GM12878 (cell line): Measurements from ENCODE around the gene B3GALT6. TPM values are rescaled to one million over a fixed set of nuclear protein-coding genes. Genes with fewer than 3 reads are reported as not detected.

ENCODE experiments used
- ATAC-seq: fragments of 200-7000 bp; cut with Tn5 transposase; 3 replicates; pipeline ENCODE4 v1.9.1; 2020; ENCODE audit warnings: mild to moderate bottlenecking, moderate library complexity
- BruUV-seq: library from RNA; stranded (reverse); fragments of 400-500 nt; replicated peaks from 2 replicates; lab custom pipeline; 2021; lab: Mats Ljungman, UMichigan
- CTCF ChIA-PET: fragments of 300-600 bp; sonication (Branson Sonifier 250); formaldehyde crosslinking; extraction: SDS; loops from one replicate; lab custom pipeline; 2021; ENCODE audit warnings: inconsistent platforms; lab: Yijun Ruan, JAX
- POLR2A ChIA-PET: fragments of 350-600 bp; formaldehyde crosslinking; extraction: SDS; loops from one replicate; lab custom pipeline; 2021; ENCODE audit warnings: inconsistent platforms; lab: Charles Lee
- RAD21 ChIA-PET: fragments of 300-600 bp; sonication (Branson Sonifier 250); formaldehyde crosslinking; loops from one replicate; lab custom pipeline; 2023; ENCODE audit warnings: antibody characterized with exemption; ENCODE audit not compliant: unreplicated experiment; lab: Charles Lee
- SMC1A ChIA-PET: fragments of 300-600 bp; sonication (Branson Sonifier 250); formaldehyde crosslinking; loops from one replicate; lab custom pipeline; 2023; ENCODE audit not compliant: unreplicated experiment, uncharacterized antibody; lab: Charles Lee
- DNase-seq: peaks from one replicate; pipeline ENCODE4 v3.0.0-alpha.2; 2011; ENCODE audit warnings: low read depth, low spot score
- FAIRE-seq: peaks from 3 replicates; lab custom pipeline; 2011; peaks lifted over from hg19 to GRCh38; lab: Jason Lieb, UNC
- H2AFZ ChIP-seq: 2 replicates; pipeline ENCODE4 v1.6.0; 2011; ENCODE audit warnings: low read depth, low read length, control low read depth; ENCODE audit not compliant: control insufficient read depth
- H3K27ac ChIP-seq: 2 replicates; pipeline ENCODE4 v1.5.1; 2011; ENCODE audit warnings: control low read depth; ENCODE audit not compliant: control insufficient read depth, insufficient read depth
- H3K27me3 ChIP-seq, 2 experiments: replicated peaks in 1 of 2; 2 replicates each; pipeline versions ENCODE4 v1.6.0 to v1.6.1; 2011; ENCODE audit warnings: low read length in 1 of 2; ENCODE audit not compliant: control insufficient read depth in 2 of 2, insufficient read depth in 2 of 2
- H3K36me3 ChIP-seq, 2 experiments: 2 replicates each; pipeline ENCODE4 v1.5.1; 2011; ENCODE audit warnings: low read length in 1 of 2; ENCODE audit not compliant: control insufficient read depth in 2 of 2, insufficient read depth in 2 of 2
- H3K4me1 ChIP-seq: 2 replicates; pipeline ENCODE4 v1.6.1; 2011; ENCODE audit warnings: mild to moderate bottlenecking, low read length, moderate library complexity, mixed read lengths; ENCODE audit not compliant: control insufficient read depth, insufficient read depth
- H3K4me2 ChIP-seq: 2 replicates; pipeline ENCODE4 v1.6.0; 2011; ENCODE audit warnings: control low read depth; ENCODE audit not compliant: control insufficient read depth, insufficient read depth
- H3K4me3 ChIP-seq: fragments of 200-600 bp; sonication (generic); 2 replicates; pipeline ENCODE4 v1.5.1; 2016
- H3K79me2 ChIP-seq: 2 replicates; pipeline ENCODE4 v1.6.0; 2011; ENCODE audit warnings: low read length; ENCODE audit not compliant: control insufficient read depth, insufficient read depth
- H3K9ac ChIP-seq: 2 replicates; pipeline ENCODE4 v1.8.0; 2011; ENCODE audit warnings: low read length, control low read depth, mixed read lengths; ENCODE audit not compliant: control insufficient read depth, insufficient read depth
- H3K9me3 ChIP-seq: replicated peaks from 3 replicates; pipeline ENCODE4 v1.5.1; 2011; ENCODE audit warnings: mild to moderate bottlenecking, low read length; ENCODE audit not compliant: control insufficient read depth, insufficient read depth
- H4K20me1 ChIP-seq: 2 replicates; pipeline ENCODE4 v1.6.0; 2011; ENCODE audit not compliant: control insufficient read depth, insufficient read depth
- CBX3 ChIP-seq: fragments of 200-600 bp; sonication (generic); IDR thresholded peaks from 2 replicates; pipeline ENCODE4 v1.6.1; 2016; ENCODE audit warnings: low read depth, borderline replicate concordance
- CTCF ChIP-seq, 3 experiments: IDR thresholded peaks in 2 of 3; conservative IDR thresholded peaks in 1 of 3; 2 replicates each; pipeline ENCODE4 v1.5.1; 2011; ENCODE audit warnings: low read depth in 3 of 3, low read length in 3 of 3, mild to moderate bottlenecking in 3 of 3, control low read depth in 2 of 3, moderate library complexity in 2 of 3, inconsistent platforms in 1 of 3, mixed read lengths in 1 of 3; ENCODE audit not compliant: control insufficient read depth in 2 of 3, insufficient read depth in 1 of 3; ENCODE audit errors: extremely low read depth in 1 of 3
- E2F8 ChIP-seq: fragments of 450-650 bp; IDR thresholded peaks from 2 replicates; pipeline ENCODE4 v1.6.1; 2018; ENCODE audit warnings: mild to moderate bottlenecking, low read depth, moderate library complexity; ENCODE audit not compliant: partially characterized antibody
- IRF3 ChIP-seq: fragments of 450-650 bp; IDR thresholded peaks from 2 replicates; pipeline ENCODE4 v1.6.1; 2014; ENCODE audit warnings: mild to moderate bottlenecking
- NBN ChIP-seq: fragments of 450-650 bp; IDR thresholded peaks from 2 replicates; pipeline ENCODE4 v1.6.1; 2016
- NRF1 ChIP-seq: conservative IDR thresholded peaks from 2 replicates; pipeline ENCODE4 v1.6.1; 2011; ENCODE audit warnings: mild to moderate bottlenecking, low read depth, low read length, improper control_type of control experiment
- PAX5 ChIP-seq: IDR thresholded peaks from 2 replicates; pipeline ENCODE4 v1.6.1; 2011; ENCODE audit warnings: low read depth, low read length, borderline replicate concordance
- PKNOX1 ChIP-seq: fragments of 450-650 bp; IDR thresholded peaks from 2 replicates; pipeline ENCODE4 v1.6.1; 2016; ENCODE audit warnings: mild to moderate bottlenecking
- RELB ChIP-seq: fragments of 450-650 bp; IDR thresholded peaks from 2 replicates; pipeline ENCODE4 v1.6.1; 2017; ENCODE audit warnings: low read depth, mild to moderate bottlenecking, moderate library complexity
- SIX5 ChIP-seq: IDR thresholded peaks from 2 replicates; pipeline ENCODE4 v1.6.1; 2011; ENCODE audit warnings: mild to moderate bottlenecking, low read depth, low read length, moderate library complexity; ENCODE audit not compliant: severe bottlenecking
- SREBF2 ChIP-seq: IDR thresholded peaks from 2 replicates; pipeline ENCODE4 v1.6.1; 2012; ENCODE audit warnings: mild to moderate bottlenecking, low read length
- SUPT20H ChIP-seq: IDR thresholded peaks from 2 replicates; pipeline ENCODE4 v1.6.1; 2011; ENCODE audit warnings: low read depth, mild to moderate bottlenecking, low read length, moderate library complexity, borderline replicate concordance; ENCODE audit not compliant: control insufficient read depth
- TARDBP ChIP-seq: IDR thresholded peaks from 2 replicates; pipeline ENCODE4 v1.6.1; 2016; ENCODE audit warnings: borderline replicate concordance
- YBX1 ChIP-seq: fragments of 450-650 bp; IDR thresholded peaks from 2 replicates; pipeline ENCODE4 v1.6.1; 2016; ENCODE audit warnings: antibody characterized with exemption
- ZBED1 ChIP-seq: IDR thresholded peaks from 2 replicates; pipeline ENCODE4 v1.6.1; 2016; ENCODE audit warnings: borderline replicate concordance
- ZNF274 ChIP-seq: IDR thresholded peaks from one replicate; pipeline ENCODE4 v1.8.0; 2011; ENCODE audit not compliant: insufficient read length, insufficient read depth
- ZNF622 ChIP-seq: fragments of 450-650 bp; IDR thresholded peaks from 2 replicates; pipeline ENCODE4 v1.6.1; 2017; ENCODE audit warnings: mild to moderate bottlenecking, inconsistent platforms
- ZSCAN29 ChIP-seq: fragments of 450-650 bp; IDR thresholded peaks from 2 replicates; pipeline ENCODE4 v1.6.1; 2017; ENCODE audit warnings: mild to moderate bottlenecking, moderate library complexity
- WGBS: methylation state at CpG from one replicate; pipeline ENCODE4 v1.1.6; 2016; ENCODE audit warnings: low lambda C conversion rate; ENCODE audit not compliant: insufficient replicate concordance, insufficient coverage; ENCODE audit errors: missing lambda C conversion rate; 5-methylcytosine and 5-hydroxymethylcytosine counted together
- in situ Hi-C: fragments of 300-500 bp; cut with MboI; formaldehyde crosslinking; loops from 9 replicates; pipeline ENCODE4 v1.14.3; 2018; ENCODE audit warnings: mixed read lengths
- intact Hi-C: fragments of 100-400 bp; cut with micrococcal nuclease; formaldehyde crosslinking; loops from one replicate; pipeline ENCODE4 v1.14.2; 2022; ENCODE audit not compliant: unreplicated experiment
- polyA plus RNA-seq, 11 experiments: library from polyadenylated mRNA; depleted of rRNA in 4 of 11; unstranded in 6 of 11; stranded (reverse) in 5 of 11; fragments of >200 nt; fragmentation: Nextera tagmentation in 4 of 11; fragmentation: Illumina TruSeq in 1 of 11; extraction: Ambion mirVana in 4 of 11; extraction: Trizol in 1 of 11; gene quantifications; 1 replicate in 1 of 11; 2 replicates in 10 of 11; pipeline versions ENCODE4 v1.2.1 to v1.2.3, GENCODE V29; 2011 to 2016; ENCODE audit warnings: inconsistent platforms in 2 of 11, missing spikeins in 2 of 11, low read depth in 1 of 11
- total RNA-seq, 4 experiments: library from RNA; depleted of rRNA in 3 of 4; stranded (reverse); fragments of >200 nt in 3 of 4; fragmentation: Illumina TruSeq in 1 of 4; extraction: Trizol in 1 of 4; gene quantifications; 2 replicates each; pipeline versions ENCODE4 v1.2.1 to v1.2.3, GENCODE V29; 2013 to 2021

The B3GALT6 gene
- total and polyA plus RNA-seq, 10 of the 15 experiments (the other 5 are each of a cell fraction or from before 2014, with no cell fraction given), result 0.53 to 20.8 (median 4.5) TPM

GRCh38 chr1:1194723-1195122 is 37.3 kb upstream of the B3GALT6 start:
- Histone ChIP-seq H3K9me3 (peaks cover 2% of the 10 kb centered on the region; the same call in 2 of the 3 replicates), H3K4me3 (no peak overlapping the region), H3K36me3 (no peaks in the 10 kb centered on the region), H3K27me3 (no peaks in the 10 kb centered on the region), H2AFZ (no peak overlapping the region), H3K9ac (no peak overlapping the region), H4K20me1 (no peaks in the 10 kb centered on the region), H3K27ac (no peak overlapping the region), H3K79me2 (no peaks in the 10 kb centered on the region), H3K4me1 (no peaks in the 10 kb centered on the region), H3K4me2 (no peak overlapping the region)
- BruUV-seq, result no TSS peak
- no peak for TF ChIP-seq SIX5
- no peak for TF ChIP-seq TARDBP
- TF ChIP-seq ZNF274, result no peak
- TF ChIP-seq PAX5, result no peak
- TF ChIP-seq RELB, result no peak
- no peak for TF ChIP-seq CBX3
- no peak for TF ChIP-seq ZSCAN29
- TF ChIP-seq PKNOX1, result no peak
- no peak for TF ChIP-seq E2F8
- no peak for TF ChIP-seq CTCF (IDR thresholded peaks at IDR 0.05 in 2 of 3, conservative IDR thresholded peaks at IDR 0.05 in 1 of 3; ENCODE audit: control insufficient read depth in 2 of 3, extremely low read depth in 1 of 3, insufficient read depth in 1 of 3, low read depth in 3 of 3, low read length in 3 of 3)
- TF ChIP-seq IRF3, result no peak
- no peak for TF ChIP-seq SUPT20H
- TF ChIP-seq ZBED1, result no peak
- no peak for TF ChIP-seq ZNF622
- no peak for TF ChIP-seq YBX1
- no peak for TF ChIP-seq NRF1
- TF ChIP-seq NBN, result no peak
- no peak for TF ChIP-seq SREBF2
- DNase-seq (no peak), FAIRE-seq (no peak), ATAC-seq (no peak)
- ChIA-PET CTCF (no interaction called here), POLR2A (no interaction called here), SMC1A (interaction anchor here (0.7 kb wide), 1 partner anchor 24 kb away, joined by 4 read pairs; no protein-coding TSS in a partner anchor), RAD21 (no interaction called here)
- WGBS, result 74% methylated on average over 3 of the region's 3 CpGs
- intact Hi-C loops, result no loop called here
- in situ Hi-C loops, result no loop called here
